ENCODE data around the gene IQGAP1. TPM values are rescaled to one million over a fixed set of nuclear protein-coding genes. Genes with fewer than 3 reads are reported as not detected.

The IQGAP1 gene
- total and polyA plus RNA-seq, 9 donors: 61.9 to 107 (median 74.7) TPM

DNA sequence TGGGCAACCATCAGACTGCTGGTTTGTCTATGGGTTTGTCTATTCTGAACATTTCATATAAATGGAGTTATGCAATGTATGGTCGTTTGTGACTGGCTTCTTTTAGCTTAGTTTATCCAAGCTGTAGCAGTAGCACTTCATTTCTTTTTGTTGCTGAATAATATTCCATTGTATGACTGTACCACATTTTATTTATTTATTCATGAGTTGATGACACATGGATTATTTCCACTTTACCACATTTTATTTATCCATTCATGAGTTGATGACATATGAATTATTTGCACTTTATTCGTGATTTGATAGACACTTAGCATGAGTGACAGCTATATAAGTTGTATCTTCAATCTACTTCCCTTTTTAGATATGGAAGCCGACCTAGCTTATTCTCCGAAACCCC, 70.0 kb downstream of the IQGAP1 start:
- no peak overlapping the region for H3K4me3 ChIP-seq (ENCODE audit: low read length)
- no peaks in the 10 kb centered on the region for H3K9me3 ChIP-seq (replicated peaks; ENCODE audit: control insufficient read depth, low read depth, low read length)
- H3K36me3 ChIP-seq (ENCODE audit: control insufficient read depth, insufficient read depth, low read length): peaks cover 40% of the 10 kb centered on the region
- no peaks in the 10 kb centered on the region for H3K27me3 ChIP-seq (ENCODE audit: control insufficient read depth, insufficient read depth, low read length)
- no peak for DNase-seq
- no CpG with 5 or more reads among the region's 4 CpGs for WGBS (ENCODE audit: insufficient coverage)
- no peak overlapping the region for H3K27ac ChIP-seq (ENCODE audit: low read length)
- no peaks in the 10 kb centered on the region for H3K4me1 ChIP-seq (ENCODE audit: control insufficient read depth, insufficient read depth, low read length)

DNA sequence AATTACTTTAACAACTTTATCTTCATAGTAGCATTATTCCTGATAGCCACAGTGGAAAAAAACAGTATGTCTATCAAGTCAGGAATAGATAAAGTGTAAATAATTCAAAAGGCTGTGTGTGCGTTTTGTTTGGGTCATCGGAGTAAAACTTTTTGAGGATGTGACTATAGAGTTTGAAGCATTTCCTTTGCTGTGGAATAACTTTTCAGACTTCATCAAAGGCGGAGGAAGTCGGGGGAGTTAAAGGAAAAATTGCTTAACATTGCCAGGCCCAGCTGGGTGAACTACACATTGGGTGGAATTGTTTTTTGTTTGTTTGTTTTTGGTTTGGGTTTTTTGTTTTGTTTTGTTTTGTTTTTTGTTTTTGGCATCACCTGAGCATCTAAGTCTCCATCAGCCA, 71.3 kb downstream of the IQGAP1 start:
- Histone ChIP-seq H3K27me3 (ENCODE audit: control insufficient read depth, insufficient read depth, low read length) (no peaks in the 10 kb centered on the region), H3K27ac (ENCODE audit: low read length) (peak overlapping the region; percentile 43), H3K4me3 (ENCODE audit: low read length) (no peak overlapping the region), H3K4me1 (ENCODE audit: control insufficient read depth, insufficient read depth, low read length) (no peaks in the 10 kb centered on the region), H3K9me3 (replicated peaks; ENCODE audit: control insufficient read depth, low read depth, low read length) (no peaks in the 10 kb centered on the region), H3K36me3 (ENCODE audit: control insufficient read depth, insufficient read depth, low read length) (peaks cover 44% of the 10 kb centered on the region)
- peak; percentile 67 for DNase-seq
- 82% methylated on average over 2 of the region's 4 CpGs for WGBS (ENCODE audit: insufficient coverage)

DNA sequence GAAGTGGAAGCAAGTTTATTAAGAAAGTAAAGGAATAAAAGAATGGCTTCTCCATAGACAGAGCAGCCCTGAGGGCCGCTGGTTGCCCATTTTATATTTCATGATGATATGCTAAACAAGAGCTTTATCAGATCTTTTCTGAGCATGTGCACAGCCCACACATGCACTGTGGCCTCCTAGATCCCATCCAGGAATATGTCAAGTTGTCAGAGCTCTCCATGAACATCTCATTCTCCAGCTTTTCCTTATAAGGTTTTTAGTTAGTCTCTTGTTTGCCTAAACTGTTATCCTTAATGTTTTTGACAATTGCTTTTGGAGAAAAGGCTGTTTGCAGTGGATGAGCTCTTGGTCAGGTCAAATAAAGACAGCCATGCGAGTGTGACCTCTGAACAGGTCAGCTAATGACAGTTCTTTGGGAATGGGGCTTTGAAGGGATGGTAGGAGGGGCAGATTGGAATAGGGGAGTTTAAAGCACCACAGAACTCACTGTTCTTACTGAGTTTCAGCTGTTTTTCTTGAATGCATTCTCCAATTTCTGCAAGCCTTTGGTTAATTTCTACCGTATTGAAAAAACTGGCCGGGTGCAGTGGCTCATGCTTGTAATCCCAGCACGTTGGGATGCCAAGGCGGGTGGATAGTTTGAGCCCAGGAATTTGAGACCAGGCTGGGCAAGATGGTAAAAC, 72.2 kb downstream of the IQGAP1 start:
- no peaks in the 10 kb centered on the region for H3K9me3 ChIP-seq (replicated peaks; ENCODE audit: control insufficient read depth, low read depth, low read length)
- H3K36me3 ChIP-seq (ENCODE audit: control insufficient read depth, insufficient read depth, low read length): peaks cover 40% of the 10 kb centered on the region
- DNase-seq: no peak
- WGBS (ENCODE audit: insufficient coverage): 87% methylated on average over 5 of the region's 6 CpGs
- H3K27ac ChIP-seq (ENCODE audit: low read length): no peak overlapping the region
- no peaks in the 10 kb centered on the region for H3K4me1 ChIP-seq (ENCODE audit: control insufficient read depth, insufficient read depth, low read length)
- no peak overlapping the region for H3K4me3 ChIP-seq (ENCODE audit: low read length)
- H3K27me3 ChIP-seq (ENCODE audit: control insufficient read depth, insufficient read depth, low read length): no peaks in the 10 kb centered on the region

DNA sequence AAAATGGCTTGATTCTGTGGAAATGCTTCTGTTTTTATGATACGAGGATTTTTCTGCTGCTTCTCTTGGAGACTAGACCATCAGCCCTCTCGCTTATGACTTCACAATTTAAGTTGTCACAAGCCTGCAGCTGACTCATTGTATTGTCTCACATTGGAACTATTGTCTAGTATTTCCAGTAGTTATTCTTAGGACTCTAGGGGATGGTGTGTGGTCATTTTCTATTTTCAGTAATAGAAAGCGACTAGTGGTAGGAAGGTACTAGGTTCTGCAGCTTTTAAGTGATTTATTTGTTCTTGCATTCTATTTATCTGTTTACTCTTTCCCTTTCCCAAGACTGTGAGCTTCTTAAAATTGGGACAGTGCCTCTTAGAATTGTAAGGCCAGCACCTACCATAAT, 75.3 kb downstream of the IQGAP1 start:
- Histone ChIP-seq H3K9me3 (replicated peaks; ENCODE audit: control insufficient read depth, low read depth, low read length) (no peaks in the 10 kb centered on the region), H3K4me3 (ENCODE audit: low read length) (no peak overlapping the region), H3K27me3 (ENCODE audit: control insufficient read depth, insufficient read depth, low read length) (no peaks in the 10 kb centered on the region), H3K27ac (ENCODE audit: low read length) (peak overlapping the region; percentile 85), H3K4me1 (ENCODE audit: control insufficient read depth, insufficient read depth, low read length) (no peaks in the 10 kb centered on the region), H3K36me3 (ENCODE audit: control insufficient read depth, insufficient read depth, low read length) (peaks cover 49% of the 10 kb centered on the region)
- DNase-seq: peak; percentile 80
- no CpG with 5 or more reads among the region's 3 CpGs for WGBS (ENCODE audit: insufficient coverage)

DNA sequence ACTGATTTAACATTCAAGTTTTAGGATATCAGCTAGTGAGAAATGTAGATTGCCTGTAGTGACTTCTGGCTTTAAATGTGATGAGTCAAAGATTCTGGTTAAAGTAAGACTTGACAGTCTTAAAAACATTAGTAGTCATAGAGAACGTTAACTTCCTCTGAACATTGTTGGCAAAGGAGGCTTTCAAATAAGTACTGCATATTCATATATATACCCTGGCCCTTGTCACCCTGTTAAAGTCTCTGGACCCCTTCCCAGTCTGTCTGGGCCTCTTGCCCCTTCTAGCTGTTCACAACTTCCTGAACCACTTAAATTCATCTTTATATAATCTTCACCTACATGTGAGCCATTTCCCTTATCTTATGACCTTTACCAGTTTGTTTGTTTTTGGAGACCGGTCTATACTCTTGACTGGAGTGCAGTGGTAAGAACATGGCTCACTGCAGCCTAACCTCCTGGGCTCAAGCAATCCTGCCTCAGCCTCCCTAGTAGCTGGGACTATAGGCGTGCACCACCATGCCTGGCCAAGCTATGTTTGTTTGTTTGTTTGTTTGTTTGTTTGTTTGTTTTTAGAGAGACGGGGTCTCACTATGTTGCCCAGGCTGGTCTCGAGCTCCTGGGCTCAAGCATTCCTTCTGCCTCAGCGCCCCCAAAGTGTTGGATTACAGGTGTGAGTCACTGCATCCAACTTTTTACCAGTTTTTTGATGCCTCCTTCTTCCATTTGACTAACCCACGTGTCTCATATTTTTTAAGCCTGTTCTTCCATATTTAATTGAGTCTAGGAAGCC, 77.3 kb downstream of the IQGAP1 start:
- Histone ChIP-seq H3K36me3 (ENCODE audit: control insufficient read depth, insufficient read depth, low read length) (peaks cover 46% of the 10 kb centered on the region), H3K27me3 (ENCODE audit: control insufficient read depth, insufficient read depth, low read length) (no peaks in the 10 kb centered on the region), H3K9me3 (replicated peaks; ENCODE audit: control insufficient read depth, low read depth, low read length) (no peaks in the 10 kb centered on the region), H3K4me1 (ENCODE audit: control insufficient read depth, insufficient read depth, low read length) (no peaks in the 10 kb centered on the region), H3K27ac (ENCODE audit: low read length) (no peak overlapping the region), H3K4me3 (ENCODE audit: low read length) (no peak overlapping the region)
- peak; percentile 41 for DNase-seq
- WGBS (ENCODE audit: insufficient coverage): 100% methylated on average over 2 of the region's 7 CpGs

DNA sequence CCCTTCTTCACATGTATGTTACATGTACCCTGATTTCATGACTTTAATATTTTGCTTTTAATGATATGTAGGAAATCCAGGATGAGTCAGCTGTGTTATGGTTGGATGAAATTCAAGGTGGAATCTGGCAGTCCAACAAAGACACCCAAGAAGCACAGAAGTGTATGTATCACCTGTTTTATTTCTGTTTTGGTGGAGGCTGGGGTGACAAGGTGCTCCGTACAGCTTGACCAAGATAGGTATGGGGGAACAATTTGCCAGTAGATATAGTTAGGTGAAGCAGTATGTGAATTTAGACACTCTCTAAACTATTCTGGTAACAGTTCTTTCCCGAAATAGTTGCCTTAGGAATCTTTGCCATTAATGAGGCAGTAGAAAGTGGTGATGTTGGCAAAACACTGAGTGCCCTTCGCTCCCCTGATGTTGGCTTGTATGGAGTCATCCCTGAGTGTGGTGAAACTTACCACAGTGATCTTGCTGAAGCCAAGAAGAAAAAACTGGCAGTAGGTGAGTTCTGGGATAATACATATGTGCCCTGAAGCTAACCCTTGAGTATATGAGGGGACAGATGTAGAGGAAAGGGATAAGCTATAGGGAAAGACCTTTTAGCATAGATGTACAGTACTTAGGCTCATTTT, 78.0 kb downstream of the IQGAP1 start:
- no peak overlapping the region for H3K27ac ChIP-seq (ENCODE audit: low read length)

DNA sequence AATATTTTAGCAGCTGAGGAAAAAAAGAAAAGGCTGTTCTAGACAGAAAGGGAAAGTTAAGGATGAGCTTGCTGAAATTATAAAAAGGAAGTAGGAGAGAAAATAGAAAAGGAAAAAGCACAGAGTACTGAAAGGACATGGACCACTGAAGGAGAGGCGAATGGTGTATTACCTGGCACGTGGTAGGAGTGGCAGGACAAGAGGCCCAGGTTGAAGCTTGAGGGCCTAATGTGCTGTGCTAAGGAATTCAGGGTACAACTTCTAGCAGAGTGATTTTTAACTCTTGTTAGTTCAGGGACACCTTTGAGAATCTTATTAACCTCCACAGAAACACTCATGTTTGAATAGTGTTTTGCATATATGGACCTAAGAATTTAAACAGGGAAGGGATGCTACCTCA, 81.7 kb downstream of the IQGAP1 start:
- no peak overlapping the region for H3K27ac ChIP-seq (ENCODE audit: low read length)
- H3K4me3 ChIP-seq (ENCODE audit: low read length): no peak overlapping the region
- H3K4me1 ChIP-seq (ENCODE audit: control insufficient read depth, insufficient read depth, low read length): no peaks in the 10 kb centered on the region
- no peaks in the 10 kb centered on the region for H3K27me3 ChIP-seq (ENCODE audit: control insufficient read depth, insufficient read depth, low read length)
- no peak for DNase-seq
- H3K9me3 ChIP-seq (replicated peaks; ENCODE audit: control insufficient read depth, low read depth, low read length): no peaks in the 10 kb centered on the region
- 69% methylated on average over 2 of the region's 2 CpGs for WGBS (ENCODE audit: insufficient coverage)
- H3K36me3 ChIP-seq (ENCODE audit: control insufficient read depth, insufficient read depth, low read length): peaks cover 71% of the 10 kb centered on the region

More for the DNA sequence above, 78.0 kb downstream of the IQGAP1 start:
- H3K9me3 ChIP-seq (replicated peaks; ENCODE audit: control insufficient read depth, low read depth, low read length): no peaks in the 10 kb centered on the region
- H3K4me1 ChIP-seq (ENCODE audit: control insufficient read depth, insufficient read depth, low read length): no peaks in the 10 kb centered on the region
- WGBS (ENCODE audit: insufficient coverage): 75% methylated on average over 2 of the region's 3 CpGs
- peaks cover 50% of the 10 kb centered on the region for H3K36me3 ChIP-seq (ENCODE audit: control insufficient read depth, insufficient read depth, low read length)
- no peak overlapping the region for H3K4me3 ChIP-seq (ENCODE audit: low read length)
- DNase-seq: no peak
- no peaks in the 10 kb centered on the region for H3K27me3 ChIP-seq (ENCODE audit: control insufficient read depth, insufficient read depth, low read length)

DNA sequence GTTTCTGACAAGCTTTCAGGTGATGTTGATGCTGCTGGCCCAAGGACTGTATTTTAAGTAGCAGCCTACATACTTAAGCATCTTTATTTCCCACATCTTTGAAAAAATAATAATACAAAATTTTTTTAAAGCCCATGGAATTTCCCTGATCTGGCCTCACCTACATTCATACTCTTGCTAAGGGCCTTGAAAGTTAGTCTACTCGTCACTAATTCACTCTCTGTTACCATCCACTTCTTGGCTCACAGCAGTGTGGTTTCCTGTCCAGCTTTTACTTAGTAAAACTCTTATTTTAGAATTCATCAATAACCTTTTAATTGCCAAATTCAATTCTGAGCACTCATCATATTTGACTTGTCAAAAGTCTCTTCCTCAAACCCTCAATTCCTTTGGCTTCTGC, 82.4 kb downstream of the IQGAP1 start:
- 20% methylated on average over 1 of the region's 1 CpG for WGBS (ENCODE audit: insufficient coverage)
- H3K27me3 ChIP-seq (ENCODE audit: control insufficient read depth, insufficient read depth, low read length): no peaks in the 10 kb centered on the region
- H3K36me3 ChIP-seq (ENCODE audit: control insufficient read depth, insufficient read depth, low read length): peaks cover 74% of the 10 kb centered on the region
- H3K4me1 ChIP-seq (ENCODE audit: control insufficient read depth, insufficient read depth, low read length): no peaks in the 10 kb centered on the region
- H3K9me3 ChIP-seq (replicated peaks; ENCODE audit: control insufficient read depth, low read depth, low read length): no peaks in the 10 kb centered on the region
- H3K27ac ChIP-seq (ENCODE audit: low read length): no peak overlapping the region
- no peak for DNase-seq
- no peak overlapping the region for H3K4me3 ChIP-seq (ENCODE audit: low read length)

DNA sequence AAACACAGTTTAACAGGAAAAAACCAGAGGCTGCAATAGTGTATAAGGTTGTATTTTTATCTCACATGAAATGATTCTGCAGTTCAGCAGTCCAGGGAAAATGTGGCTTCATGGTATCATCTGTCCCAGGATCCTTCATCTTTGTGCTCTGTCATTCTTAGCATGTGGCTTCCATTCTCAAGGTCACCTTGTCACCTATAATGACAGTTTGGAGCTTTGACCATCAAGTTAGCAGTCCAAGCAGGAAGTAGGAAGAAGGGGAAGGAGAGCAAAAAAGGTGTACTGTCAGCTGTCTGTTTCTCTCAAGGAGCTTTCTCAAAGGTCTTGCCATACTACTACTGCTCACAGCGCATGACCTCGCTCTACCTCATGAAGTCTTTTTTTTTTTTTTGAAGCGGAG, 83.1 kb downstream of the IQGAP1 start:
- Histone ChIP-seq H3K4me3 (ENCODE audit: low read length) (no peak overlapping the region), H3K36me3 (ENCODE audit: control insufficient read depth, insufficient read depth, low read length) (peaks cover 68% of the 10 kb centered on the region), H3K9me3 (replicated peaks; ENCODE audit: control insufficient read depth, low read depth, low read length) (no peaks in the 10 kb centered on the region), H3K27ac (ENCODE audit: low read length) (no peak overlapping the region), H3K4me1 (ENCODE audit: control insufficient read depth, insufficient read depth, low read length) (no peaks in the 10 kb centered on the region), H3K27me3 (ENCODE audit: control insufficient read depth, insufficient read depth, low read length) (no peaks in the 10 kb centered on the region)
- DNase-seq: no peak
- WGBS (ENCODE audit: insufficient coverage): no CpG with 5 or more reads among the region's 3 CpGs

DNA sequence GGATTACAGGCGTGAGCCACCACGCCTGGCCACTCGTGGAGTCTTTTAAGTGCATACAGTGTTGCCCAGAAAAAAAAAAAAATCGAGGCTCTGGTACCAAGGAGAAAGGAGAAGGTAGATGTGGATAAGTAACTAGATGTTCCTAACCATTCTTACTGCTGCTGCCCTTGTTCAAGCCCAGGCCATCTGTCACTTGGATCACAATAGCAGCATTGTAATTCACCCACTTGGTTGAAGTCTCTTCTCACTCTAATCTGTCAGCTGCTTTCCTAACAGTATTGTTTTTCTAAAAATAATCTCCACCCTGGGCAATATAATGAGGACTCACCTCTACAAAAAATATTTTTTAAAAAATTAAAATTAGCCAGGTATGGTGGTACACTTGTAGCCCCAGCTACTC, 83.7 kb downstream of the IQGAP1 start:
- no CpG with 5 or more reads among the region's 4 CpGs for WGBS (ENCODE audit: insufficient coverage)
- DNase-seq: peak; percentile 13
- H3K27ac ChIP-seq (ENCODE audit: low read length): no peak overlapping the region
- no peaks in the 10 kb centered on the region for H3K4me1 ChIP-seq (ENCODE audit: control insufficient read depth, insufficient read depth, low read length)
- H3K36me3 ChIP-seq (ENCODE audit: control insufficient read depth, insufficient read depth, low read length): peaks cover 62% of the 10 kb centered on the region
- H3K27me3 ChIP-seq (ENCODE audit: control insufficient read depth, insufficient read depth, low read length): no peaks in the 10 kb centered on the region
- H3K9me3 ChIP-seq (replicated peaks; ENCODE audit: control insufficient read depth, low read depth, low read length): no peaks in the 10 kb centered on the region
- H3K4me3 ChIP-seq (ENCODE audit: low read length): no peak overlapping the region
